Right kidney (tissue), 1 donor: ENCODE measurements around the gene MPDU1.
"Not testable (repeated sequence)": the region's sequence is repeated elsewhere in the genome, so short reads cannot be mapped to it uniquely, and the experiment has no call there.

ENCODE experiments used
- DNase-seq: peaks from one replicate; pipeline ENCODE4 v3.0.0-alpha.2; 2016

MPDU1 gene

GRCh38 chr17:7579834-7580603 is 3.6 kb upstream of the MPDU1 start:
- no peak for DNase-seq

- no peak for DNase-seq
Measured at GRCh38 chr17:7580604-7581575, 2.8 kb upstream of the MPDU1 start.

GRCh38 chr17:7582396-7583252 is 1.0 kb upstream of the MPDU1 start:
- DNase-seq: no peak

GRCh38 chr17:7586673-7587419 is 3.2 kb downstream of the MPDU1 start:
- DNase-seq: no peak

- no peak for DNase-seq
Measured at GRCh38 chr17:7587420-7588151, 3.9 kb downstream of the MPDU1 start.

GRCh38 chr17:7588553-7589203 is 5.0 kb downstream of the MPDU1 start:
- no peak for DNase-seq

- peak; percentile 83 for DNase-seq
Measured at GRCh38 chr17:7589204-7589868, 5.7 kb downstream of the MPDU1 start.

- DNase-seq: no peak
Measured at GRCh38 chr17:7589891-7590691, 6.4 kb downstream of the MPDU1 start, which contains the start of gene SOX15. TSS of gene SOX15 (minus strand) at chr17:7590094. CDS start at chr17:7589676, 418 bp downstream.

- DNase-seq: no peak
Measured at GRCh38 chr17:7590743-7591142, 7.1 kb downstream of the MPDU1 start.

GRCh38 chr17:7591596-7591995 is 7.9 kb downstream of the MPDU1 start:
- DNase-seq: no peak

- no peak for DNase-seq
Measured at GRCh38 chr17:7592422-7593021, 8.9 kb downstream of the MPDU1 start.

- no peak for DNase-seq
Measured at GRCh38 chr17:7593296-7593695, 9.6 kb downstream of the MPDU1 start.

GRCh38 chr17:7597561-7597960 is 13.9 kb downstream of the MPDU1 start:
- not testable (repeated sequence) for DNase-seq

- DNase-seq: no peak
Measured at GRCh38 chr17:7606280-7606679, 22.6 kb downstream of the MPDU1 start.

GRCh38 chr17:7610641-7611040 is 27.0 kb downstream of the MPDU1 start:
- DNase-seq: no peak

GRCh38 chr17:7611635-7612293 is 28.1 kb downstream of the MPDU1 start:
- no peak for DNase-seq

- no peak for DNase-seq
Measured at GRCh38 chr17:7612294-7612640, 28.6 kb downstream of the MPDU1 start.
